ENCODE data around the gene CPPED1. TPM values are rescaled to one million over a fixed set of nuclear protein-coding genes. Genes with fewer than 3 reads are reported as not detected.

CPPED1 gene
- total RNA-seq, 1 experiment from 2014 or later, result 8.1 TPM

- Histone ChIP-seq H3K27ac (ENCODE audit: low read depth, low read length) (no peak overlapping the region), H4K20me1 (ENCODE audit: insufficient read depth) (no peaks in the 10 kb centered on the region), H3K79me2 (ENCODE audit: insufficient read depth, low read length) (no peaks in the 10 kb centered on the region), H3K9me3 (ENCODE audit: control insufficient read depth in 1 of 2, insufficient read depth in 1 of 2, low read depth in 1 of 2, low read length in 2 of 2) (no peaks in the 10 kb centered on the region), H3K4me3 (replicated peaks in 1 of 2; ENCODE audit: low read depth in 1 of 2, low read length in 2 of 2) (no peak overlapping the region), H3K27me3 (ENCODE audit: insufficient read depth, low read length) (no peaks in the 10 kb centered on the region), H3K9ac (ENCODE audit: low read length) (no peak overlapping the region), H3K4me1 (ENCODE audit: control insufficient read depth in 1 of 2, insufficient read depth in 2 of 2, low read length in 2 of 2) (no peaks in the 10 kb centered on the region), H2AFZ (ENCODE audit: low read depth, low read length, poor library complexity, severe bottlenecking) (no peak overlapping the region), H3K4me2 (ENCODE audit: low read length) (no peak overlapping the region), H3K36me3 (ENCODE audit: control insufficient read depth in 1 of 2, insufficient read depth in 2 of 2, low read length in 2 of 2) (no peaks in the 10 kb centered on the region), H3K9me2 (ENCODE audit: insufficient read depth) (no peaks in the 10 kb centered on the region)
- ChIA-PET RAD21 (ENCODE audit: low non-redundant PET in 1 of 2, low total read pairs in 2 of 2, uncharacterized antibody in 2 of 2, unreplicated experiment in 2 of 2) (no interaction called here), POLR2A (no interaction called here), CTCF (no interaction called here)
- DNase-seq (ENCODE audit: low read depth, low spot score) (no peak), ATAC-seq (no peak)
- intact Hi-C loops (cut with micrococcal nuclease), result no loop called here
- BruUV-seq (replicated peaks), result no TSS peak
- TF ChIP-seq YY1 (IDR thresholded peaks at IDR 0.05; ENCODE audit: extremely low read depth, insufficient replicate concordance, low read depth, low read length), result no peak
- TF ChIP-seq CEBPB (IDR thresholded peaks at IDR 0.05; ENCODE audit: low read depth), result no peak
- no peak for TF ChIP-seq FOSL1 (IDR thresholded peaks at IDR 0.05; ENCODE audit: low read depth)
- TF ChIP-seq EGR1 (IDR thresholded peaks at IDR 0.05; ENCODE audit: low read depth), result no peak
- no peak for TF ChIP-seq ZBTB33 (IDR thresholded peaks at IDR 0.05; ENCODE audit: extremely low read depth, insufficient replicate concordance, low read length)
- TF ChIP-seq TCF7L2 (IDR thresholded peaks at IDR 0.05; ENCODE audit: borderline replicate concordance, extremely low read depth, insufficient read depth, insufficient read length), result no peak
- TF ChIP-seq EZH2phosphoT487 (IDR thresholded peaks at IDR 0.05; ENCODE audit: borderline replicate concordance), result no peak
- TF ChIP-seq EZH2 (IDR thresholded peaks at IDR 0.05), result no peak
- no peak for TF ChIP-seq MAX (IDR thresholded peaks at IDR 0.05)
- no peak for TF ChIP-seq POLR2A (IDR thresholded peaks at IDR 0.05; ENCODE audit: borderline replicate concordance, extremely low read depth, insufficient read depth, insufficient read length)
- no peak for TF ChIP-seq ZNF274 (IDR thresholded peaks at IDR 0.05; ENCODE audit: low read depth, low read length)
- TF ChIP-seq RAD21 (IDR thresholded peaks at IDR 0.05; ENCODE audit: low read depth), result no peak
- TF ChIP-seq ATF3 (IDR thresholded peaks at IDR 0.05), result no peak
- no peak for TF ChIP-seq SIN3A (IDR thresholded peaks at IDR 0.05; ENCODE audit: low read depth)
- no peak for TF ChIP-seq CTCF (IDR thresholded peaks at IDR 0.05 in 2 of 3, conservative IDR thresholded peaks at IDR 0.05 in 1 of 3; ENCODE audit: borderline replicate concordance in 1 of 3, insufficient read depth in 1 of 3, low read depth in 2 of 3, low read length in 2 of 3)
- no peak for TF ChIP-seq SRF (IDR thresholded peaks at IDR 0.05; ENCODE audit: low read depth)
- TF ChIP-seq JUND (IDR thresholded peaks at IDR 0.05), result no peak
- TF ChIP-seq ELF1 (IDR thresholded peaks at IDR 0.05; ENCODE audit: borderline replicate concordance, low read depth), result no peak
- no peak for TF ChIP-seq POLR2AphosphoS5 (IDR thresholded peaks at IDR 0.05; ENCODE audit: low read depth, low read length)
- no peak for TF ChIP-seq REST (IDR thresholded peaks at IDR 0.05; ENCODE audit: low read depth)
Observed at GRCh38 chr16:12690024-12690423, 113.7 kb downstream of the CPPED1 start.
